Endometrium (tissue), 2 donors: ENCODE results near the gene YBX3.
"Not testable (repeated sequence)": the region's sequence is repeated elsewhere in the genome, so short reads cannot be mapped to it uniquely, and the experiment has no call there.

Experiments used
- FAIRE-seq: peaks from 2 replicates; lab custom pipeline; 2012; peaks lifted over from hg19 to GRCh38; lab: Jason Lieb, UNC
- donor health status: control.
- donor health status: control.

The YBX3 gene

DNA sequence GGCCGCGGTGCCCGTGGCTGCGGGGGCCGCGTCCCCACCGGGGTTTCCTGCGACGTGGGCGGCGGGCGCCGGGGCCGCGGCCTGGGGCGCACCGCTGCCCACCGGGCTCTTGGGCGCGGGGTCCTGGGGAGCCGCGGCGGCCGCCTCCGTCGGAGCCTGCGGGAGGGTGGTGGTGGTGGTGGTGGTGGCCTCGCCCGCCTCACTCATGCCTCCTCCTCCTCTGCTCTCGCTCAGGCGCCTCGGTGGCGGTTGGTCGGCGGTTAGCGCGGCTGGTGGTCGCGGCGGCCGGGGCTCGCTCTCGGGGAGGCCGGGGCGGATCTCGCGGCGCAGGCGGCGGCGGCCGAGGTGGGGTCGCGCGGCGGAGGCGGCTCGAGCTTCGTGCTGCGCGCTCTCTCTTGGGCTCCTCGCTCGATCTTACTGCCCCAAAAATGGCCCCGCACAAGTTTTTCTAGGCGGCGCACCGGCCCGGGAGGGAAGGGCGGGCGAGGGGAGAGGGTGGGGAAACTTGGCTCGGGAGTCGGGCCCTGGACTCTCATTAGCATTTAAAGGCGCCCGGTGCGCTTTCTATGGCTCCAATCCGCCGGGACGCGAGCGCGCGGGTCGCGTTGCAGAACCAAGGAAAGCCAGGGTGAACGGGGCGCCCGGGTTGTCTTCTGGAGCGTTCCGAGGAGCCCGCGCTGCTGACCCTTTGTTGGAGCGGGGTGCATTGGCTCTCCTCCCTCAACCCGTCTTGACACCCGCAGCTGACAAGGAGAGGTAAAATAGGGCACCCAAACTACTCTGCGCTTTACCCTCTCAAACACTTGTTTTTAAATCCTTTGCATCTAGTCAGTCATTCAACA lies at the start of gene YBX3:
Gene YBX3, minus strand, starts transcription at position 419 of the 842 bp plus-strand sequence. Its CDS starts 212 bp downstream, at position 207.
- no peak for FAIRE-seq

- peak; percentile 94 for FAIRE-seq
Measured at GRCh38 chr12:10771132-10771733, 48.1 kb upstream of the YBX3 start.

DNA sequence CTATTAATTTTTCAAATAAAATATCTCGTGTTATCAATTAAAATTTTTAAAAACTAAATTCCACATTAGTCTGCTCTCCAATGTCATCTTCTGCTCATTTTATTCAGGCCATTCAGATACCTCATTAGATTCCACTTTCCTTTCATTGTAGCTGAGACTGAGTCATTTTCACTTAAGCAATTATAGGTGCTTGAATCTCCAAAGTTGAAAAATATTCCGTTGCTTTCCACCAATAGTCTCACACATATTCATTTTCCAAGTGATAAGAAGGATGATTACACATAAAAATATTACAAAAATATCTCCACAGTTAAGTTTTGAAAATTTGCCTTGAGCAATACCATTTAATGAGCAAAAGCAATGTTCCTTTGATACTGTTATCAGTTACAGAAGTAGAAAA lies 36.5 kb upstream of the YBX3 start:
- no peak for FAIRE-seq

DNA sequence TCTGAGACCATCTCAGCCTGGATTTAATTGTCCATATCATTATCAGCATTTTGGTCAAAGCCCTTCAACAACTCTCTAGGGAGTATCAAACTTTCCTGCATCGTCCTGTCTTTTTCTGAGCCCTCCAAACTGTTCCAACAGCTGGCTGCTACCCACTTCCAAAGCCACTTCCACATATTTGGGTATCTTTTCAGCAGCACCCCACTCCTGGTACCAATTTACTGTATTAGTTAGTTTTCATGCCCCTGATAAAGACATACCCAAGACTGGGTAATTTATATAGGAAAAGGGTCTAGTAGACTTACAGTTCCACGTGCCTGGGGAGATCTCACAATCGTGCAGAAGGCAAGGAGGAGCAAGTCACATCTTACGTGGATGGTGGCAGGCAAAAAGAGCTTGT lies 33.1 kb upstream of the YBX3 start:
- no peak for FAIRE-seq

GRCh38 chr12:10753059-10753458 lies 29.9 kb upstream of the YBX3 start:
- no peak for FAIRE-seq

DNA sequence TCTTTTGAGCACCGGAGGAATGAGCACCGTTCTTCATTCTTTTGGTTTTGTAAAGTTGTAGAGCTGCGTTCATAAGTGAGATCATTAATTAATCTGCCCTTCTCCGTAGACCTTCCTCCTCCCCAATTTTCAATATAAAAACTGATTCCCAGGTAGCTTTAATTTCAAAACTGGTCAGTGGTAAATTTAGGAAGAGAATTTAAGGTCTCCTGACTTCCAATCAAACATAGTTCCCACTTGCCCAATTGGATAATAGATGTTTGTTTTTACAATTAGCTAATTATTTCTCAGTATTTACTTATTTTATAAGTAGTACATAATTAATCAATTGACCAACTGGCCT lies 27.2 kb upstream of the YBX3 start:
- FAIRE-seq, result no peak

DNA sequence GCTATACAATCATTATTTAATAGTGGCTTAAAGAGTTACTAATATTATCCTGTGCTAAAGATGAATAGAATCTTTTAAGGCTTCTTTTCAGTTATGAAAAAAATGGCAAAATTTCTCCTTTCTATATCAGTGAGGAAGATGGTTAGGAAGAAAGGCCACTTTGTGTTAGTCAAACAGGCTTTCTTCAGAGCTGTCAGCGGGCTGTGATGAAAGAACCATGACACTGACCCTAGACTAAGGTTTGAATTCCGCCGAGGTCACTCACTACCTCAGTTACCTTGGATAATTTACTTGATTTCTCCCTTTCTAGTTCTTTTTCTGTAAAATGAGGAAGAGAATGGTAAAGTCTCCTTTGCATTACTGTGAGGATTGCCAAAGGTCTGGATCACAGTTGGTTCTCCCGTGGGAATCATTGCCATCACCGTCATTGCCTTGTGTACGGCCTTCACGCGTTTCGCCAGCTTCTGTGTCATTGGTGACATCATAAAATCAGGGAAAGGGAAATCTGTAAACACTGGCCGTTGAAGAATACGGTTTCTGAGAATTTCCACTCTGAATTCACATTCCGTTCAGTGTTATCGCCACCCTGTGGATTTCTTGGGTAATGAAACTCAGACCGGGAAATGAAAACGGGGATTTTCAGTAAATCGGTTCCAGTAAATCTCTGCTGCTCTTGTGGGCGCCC lies 26.7 kb upstream of the YBX3 start:
- peak; percentile 93 for FAIRE-seq

DNA sequence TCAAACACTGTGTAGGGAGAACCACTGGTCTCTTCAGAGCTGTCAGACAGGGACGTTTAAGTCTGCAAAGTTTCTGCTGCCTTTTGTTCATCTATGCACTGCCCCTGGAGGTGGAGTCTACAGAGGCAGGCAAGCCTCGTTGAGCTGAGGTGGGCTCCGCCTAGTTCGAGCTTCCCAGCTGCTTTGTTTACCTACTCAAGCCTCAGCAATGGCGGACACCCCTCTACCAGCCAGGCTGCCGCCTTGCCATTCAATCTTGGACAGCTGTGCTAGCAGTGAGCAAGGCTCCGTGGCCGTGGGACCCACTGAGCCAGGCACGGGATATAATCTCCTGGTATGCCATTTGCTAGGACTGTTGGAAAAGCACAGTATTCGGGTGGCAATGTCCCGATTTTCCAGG lies 24.6 kb upstream of the YBX3 start:
- FAIRE-seq, result no peak

DNA sequence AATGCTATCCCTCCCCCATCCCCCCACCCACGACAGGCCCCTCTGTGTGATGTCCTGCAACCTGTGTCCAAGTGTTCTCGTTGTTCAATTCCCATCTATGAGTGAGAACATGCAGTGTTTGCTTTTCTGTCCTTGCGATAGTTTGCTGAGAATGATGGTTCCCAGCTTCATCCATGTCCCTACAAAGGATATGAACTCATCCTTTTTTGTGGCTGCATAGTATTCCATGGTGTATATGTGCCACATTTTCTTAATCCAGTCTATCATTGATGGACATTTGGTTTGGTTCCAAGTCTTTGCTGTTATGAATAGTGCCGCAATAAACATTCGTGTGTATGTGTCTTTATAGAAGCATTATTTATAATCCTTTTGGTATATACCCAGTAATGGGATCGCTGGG lies 20.3 kb upstream of the YBX3 start:
- FAIRE-seq, result not testable (repeated sequence)

GRCh38 chr12:10741845-10742244 lies 18.7 kb upstream of the YBX3 start:
- FAIRE-seq, result no peak

DNA sequence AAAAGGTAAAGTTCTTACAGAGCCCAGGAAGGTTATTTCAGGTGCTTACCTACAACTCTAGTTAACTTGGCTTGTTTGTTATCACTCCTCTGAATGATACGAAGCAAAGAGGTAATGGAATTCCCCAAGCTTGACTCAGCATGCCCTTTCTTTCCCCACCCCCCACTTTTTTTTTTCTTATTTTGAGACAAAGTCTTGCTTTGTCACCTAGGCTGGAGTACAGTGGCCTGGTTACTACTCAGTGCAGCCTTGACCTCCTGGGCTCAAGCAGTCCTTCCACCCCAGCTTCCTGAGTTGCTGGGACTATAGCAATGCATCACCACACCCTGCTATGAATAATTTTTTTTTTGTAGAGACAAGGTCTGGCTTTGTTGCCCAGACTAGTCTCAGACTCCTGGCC lies 17.1 kb upstream of the YBX3 start:
- FAIRE-seq, result no peak

GRCh38 chr12:10739157-10740118 lies 16.3 kb upstream of the YBX3 start:
- FAIRE-seq, result no peak

GRCh38 chr12:10737249-10737648 lies 14.1 kb upstream of the YBX3 start:
- no peak for FAIRE-seq

DNA sequence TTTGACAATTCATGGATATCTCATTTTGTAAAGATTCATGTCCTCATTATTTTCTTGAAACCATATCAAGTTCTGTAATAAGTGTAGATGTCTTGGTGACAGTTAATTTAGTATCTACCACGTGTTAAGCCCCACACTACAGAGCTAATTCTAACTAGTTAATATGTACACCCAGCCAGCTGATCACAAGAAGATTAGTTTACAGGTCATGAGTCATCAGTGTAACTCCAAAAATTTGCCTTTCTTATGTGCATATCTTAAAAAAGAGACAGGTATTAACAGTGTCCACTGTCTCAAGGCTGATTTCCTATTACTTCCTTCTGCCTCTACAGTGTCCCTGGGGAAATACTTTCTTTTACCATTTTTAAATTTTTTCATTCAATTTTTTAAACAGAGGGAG lies 13.3 kb upstream of the YBX3 start:
- FAIRE-seq, result no peak

GRCh38 chr12:10735428-10735827 lies 12.3 kb upstream of the YBX3 start:
- no peak for FAIRE-seq

DNA sequence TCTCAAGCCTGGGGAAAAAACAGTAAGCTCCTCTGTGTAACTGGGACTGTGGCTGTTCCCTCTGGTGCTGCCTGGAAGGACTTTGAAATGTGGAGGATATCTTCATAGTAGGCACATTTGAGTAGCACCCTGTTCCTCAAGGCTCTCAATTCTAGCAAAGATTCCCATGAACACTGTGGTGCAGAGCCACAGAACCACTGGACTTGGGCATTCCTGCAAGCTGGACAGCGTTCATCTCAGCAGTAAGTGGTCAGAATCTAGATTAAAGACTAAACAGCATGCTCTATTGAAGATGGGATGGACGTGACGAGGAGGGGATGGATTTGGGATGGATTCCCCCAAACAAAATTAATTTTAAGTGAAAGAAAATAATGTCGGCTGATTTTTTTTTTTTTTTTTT lies 9.4 kb upstream of the YBX3 start:
- FAIRE-seq, result no peak

DNA sequence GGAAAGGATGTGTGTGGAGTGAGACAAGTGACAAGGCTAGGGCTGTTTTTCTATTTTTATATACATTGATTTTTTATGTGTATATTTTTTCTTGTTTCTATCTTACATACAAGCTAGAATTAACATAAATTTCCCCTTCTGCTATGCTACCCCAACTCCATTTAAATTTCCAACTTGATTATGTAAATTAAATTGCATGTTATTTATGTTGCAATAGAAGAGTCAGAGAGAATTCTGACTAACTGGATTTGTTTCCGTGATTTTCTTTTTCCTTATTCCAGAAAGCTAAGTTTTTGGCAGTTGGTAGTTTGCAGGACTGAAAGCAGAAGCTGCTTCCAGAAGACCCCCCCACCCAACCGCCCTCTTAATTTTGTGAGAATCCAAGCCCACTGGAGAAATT lies 8.9 kb upstream of the YBX3 start:
- FAIRE-seq, result no peak

DNA sequence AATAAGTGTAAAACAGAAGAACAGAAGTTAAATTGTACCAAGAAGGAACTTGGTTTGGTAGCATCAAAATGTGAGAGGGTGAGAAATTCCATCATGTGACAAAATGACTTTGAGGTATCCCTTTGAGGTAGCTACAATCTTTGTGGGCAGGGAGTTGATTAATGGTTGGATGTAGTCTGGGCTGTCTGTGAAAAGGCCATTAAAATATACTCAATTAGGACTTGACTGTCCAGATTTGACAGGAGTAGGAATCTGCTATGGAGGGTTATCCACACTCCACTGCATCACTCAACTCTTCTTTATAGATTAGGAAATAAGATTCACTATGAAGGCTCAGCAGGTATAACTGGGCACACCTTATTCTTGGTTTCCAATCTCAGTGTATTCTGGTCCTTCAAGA lies 7.4 kb upstream of the YBX3 start:
- FAIRE-seq, result no peak

GRCh38 chr12:10728091-10728490 lies 5.0 kb upstream of the YBX3 start:
- FAIRE-seq, result no peak

DNA sequence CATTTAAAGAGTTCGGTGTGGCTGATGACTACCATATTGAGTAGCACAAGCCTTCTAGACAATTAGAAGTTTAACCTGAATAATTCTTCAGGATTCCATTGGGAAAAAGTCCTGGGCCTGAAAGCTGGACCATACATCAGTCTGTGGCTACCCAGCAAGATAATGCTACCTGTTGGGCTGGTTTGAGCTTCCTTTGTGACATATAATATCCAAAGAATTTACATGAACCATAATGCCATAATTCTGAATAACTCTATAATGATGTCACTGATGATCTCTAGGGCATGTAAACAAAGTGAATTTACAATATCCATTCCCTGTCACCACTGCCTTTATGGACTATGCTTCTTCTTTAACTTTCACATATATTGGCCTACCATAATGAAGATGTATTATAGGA lies 3.8 kb upstream of the YBX3 start:
- FAIRE-seq, result no peak

- FAIRE-seq, result no peak
Measured at GRCh38 chr12:10725003-10725402, 1.9 kb upstream of the YBX3 start.

DNA sequence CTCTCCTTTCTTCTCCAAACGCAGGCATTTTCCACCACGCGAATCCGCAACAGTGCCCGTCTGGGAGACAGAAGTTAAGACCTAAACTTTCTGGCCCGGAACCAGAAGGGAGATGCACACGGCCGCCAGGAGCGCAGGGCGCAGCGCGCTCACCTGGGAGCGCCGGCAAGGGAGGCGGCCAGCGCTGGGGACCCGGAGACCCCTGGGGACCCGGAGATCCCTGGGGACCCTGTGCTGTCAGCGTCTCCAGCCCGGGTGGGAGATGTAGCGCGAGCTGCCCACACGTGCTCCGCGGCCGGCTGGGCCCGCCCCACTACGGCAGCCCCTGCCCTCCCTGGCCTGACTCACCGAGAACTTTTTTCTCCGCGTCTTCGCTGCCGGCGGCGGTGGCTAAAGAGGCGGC lies 620 bp downstream of the YBX3 start:
- no peak for FAIRE-seq
